ENCODE measurements around the gene SEMA3D. TPM values are rescaled to one million over a fixed set of nuclear protein-coding genes. Genes with fewer than 3 reads are reported as not detected.

SEMA3D gene
- total and polyA plus RNA-seq, 2 of the 4 experiments (the other 2 are of a cell fraction), result 2.9 to 13.6 TPM

DNA sequence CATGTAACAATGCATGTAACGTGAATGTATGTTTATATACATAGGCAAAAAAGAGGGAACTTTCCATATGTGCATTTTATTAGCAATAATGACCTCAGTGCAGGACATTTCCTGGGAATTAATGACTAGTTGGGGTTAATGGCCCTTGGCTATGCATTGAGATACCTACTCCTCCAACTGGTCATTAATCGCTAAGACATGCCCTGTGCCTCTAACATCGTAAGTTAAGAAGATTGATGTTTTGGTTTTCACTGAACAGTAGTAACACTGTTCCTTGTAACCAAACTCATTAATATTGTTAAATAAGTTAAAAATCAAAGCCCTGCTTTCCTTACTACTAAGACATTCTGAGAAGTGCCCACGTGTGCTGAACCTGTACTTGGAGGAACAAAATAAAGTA is 61.7 kb downstream of the SEMA3D start:
- Histone ChIP-seq H2BK120ac (ENCODE audit: low read depth, low read length) (no peak overlapping the region), H3K4ac (ENCODE audit: low read depth, low read length) (no peak overlapping the region), H2AFZ (replicated peaks; ENCODE audit: low read length, poor library complexity) (no peak overlapping the region), H3K4me2 (ENCODE audit: low read depth, low read length) (no peak overlapping the region), H3K36me3 (ENCODE audit: control insufficient read depth, insufficient read depth, low read length) (no peaks in the 10 kb centered on the region), H4K91ac (ENCODE audit: insufficient read depth, low read depth, low read length) (no peak overlapping the region), H3K79me1 (ENCODE audit: low read depth in 1 of 2, low read length in 2 of 2) (no peaks in the 10 kb centered on the region), H3K9me1 (ENCODE audit: insufficient read depth, low read length) (no peaks in the 10 kb centered on the region), H3K9ac (ENCODE audit: low read depth, low read length) (no peak overlapping the region), H3K27ac (ENCODE audit: insufficient read depth, low read length) (no peak overlapping the region), H4K5ac (ENCODE audit: low read depth, low read length) (no peak overlapping the region), H3K14ac (replicated peaks; ENCODE audit: low read depth, low read length) (no peak overlapping the region), H3K9me3 (ENCODE audit: control insufficient read depth, insufficient read depth, low read length) (no peaks in the 10 kb centered on the region), H3K4me1 (ENCODE audit: control insufficient read depth, insufficient read depth, low read length) (no peaks in the 10 kb centered on the region), H3K56ac (ENCODE audit: extremely low read depth, insufficient read depth, low read length) (no peak overlapping the region), H2AK5ac (ENCODE audit: low read depth, low read length) (no peak overlapping the region), H3K4me3 (ENCODE audit: insufficient read depth, low read depth, low read length) (no peak overlapping the region), H2AK9ac (replicated peaks; ENCODE audit: low read depth, low read length, poor library complexity) (no peak overlapping the region), H4K20me1 (ENCODE audit: insufficient read depth, low read length) (no peaks in the 10 kb centered on the region), H3K23ac (ENCODE audit: low read depth, low read length) (no peak overlapping the region), H2BK15ac (ENCODE audit: low read depth, low read length) (no peak overlapping the region), H4K8ac (ENCODE audit: low read depth in 2 of 2, low read length in 2 of 2) (no peak overlapping the region), H2BK5ac (ENCODE audit: low read depth, low read length, poor library complexity, severe bottlenecking) (no peak overlapping the region), H3K18ac (ENCODE audit: low read depth, low read length) (no peak overlapping the region), H2BK20ac (ENCODE audit: low read depth, low read length) (no peak overlapping the region), H3K27me3 (ENCODE audit: control insufficient read depth, insufficient read depth, low read length) (no peaks in the 10 kb centered on the region)
- WGBS, 2 experiments (ENCODE audit: extremely low coverage in 2 of 2, insufficient read length in 1 of 2), result no CpG with 5 or more reads among the region's 4 CpGs
- in situ Hi-C loops (cut with MboI; ENCODE audit: low sequenced_read_pairs) (no loop called here), dilution Hi-C loops (cut with HindIII; ENCODE audit: low sequenced_read_pairs, unreplicated experiment) (no loop called here), intact Hi-C loops (cut with micrococcal nuclease) (no loop called here)
- TF ChIP-seq BHLHE40 (IDR thresholded peaks at IDR 0.05; ENCODE audit: low read depth, low read length) (no peak), CEBPB (IDR thresholded peaks at IDR 0.05; ENCODE audit: low read depth, low read length) (no peak), MAZ (IDR thresholded peaks at IDR 0.05; ENCODE audit: borderline replicate concordance, low read depth, low read length) (no peak), MXI1 (IDR thresholded peaks at IDR 0.05; ENCODE audit: borderline replicate concordance, low read depth, low read length) (no peak), ELK1 (IDR thresholded peaks at IDR 0.05; ENCODE audit: borderline replicate concordance, low read depth, low read length) (no peak), MAFK (IDR thresholded peaks at IDR 0.05; ENCODE audit: low read depth, low read length) (no peak), RAD21 (IDR thresholded peaks at IDR 0.05; ENCODE audit: low read length) (no peak)
- ChIA-PET CTCF (no interaction called here), POLR2A (ENCODE audit: unreplicated experiment) (no interaction called here)
- no peak for ATAC-seq (ENCODE audit: low read depth)
- BruUV-seq (replicated peaks), result no TSS peak
- no peak for DNase-seq
